HepG2 (cell line): ENCODE measurements around the gene CCDC157. TPM values are rescaled to one million over a fixed set of nuclear protein-coding genes. Genes with fewer than 3 reads are reported as not detected.

Experiments used
- HMG20B ChIP-seq: conservative IDR thresholded peaks from 2 replicates; pipeline ENCODE4 v1.6.1; 2016; ENCODE audit warnings: missing genetic modification reagents, missing compliant biosample characterization
- HMGXB3 ChIP-seq: sonication (generic); formaldehyde crosslinking; IDR thresholded peaks from 2 replicates; pipeline ENCODE4 v1.4.0; 2020; ENCODE audit warnings: missing genetic modification reagents, borderline replicate concordance
- NR1H2 ChIP-seq: sonication (generic); formaldehyde crosslinking; IDR thresholded peaks from 2 replicates; pipeline ENCODE4 v1.8.1; 2022; ENCODE audit warnings: low read depth, missing genetic modification reagents, borderline replicate concordance
- PRMT3 ChIP-seq: sonication (generic); formaldehyde crosslinking; IDR thresholded peaks from 2 replicates; pipeline ENCODE4 v1.8.1; 2022; ENCODE audit warnings: low read depth, mild to moderate bottlenecking, moderate library complexity, missing genetic modification reagents, borderline replicate concordance
- RXRB ChIP-seq: IDR thresholded peaks from 2 replicates; pipeline ENCODE4 v1.6.1; 2016; ENCODE audit warnings: borderline replicate concordance, missing genetic modification reagents, missing compliant biosample characterization
- ZBTB39 ChIP-seq: sonication (generic); formaldehyde crosslinking; IDR thresholded peaks from 2 replicates; pipeline ENCODE4 v1.5.0; 2020; ENCODE audit warnings: missing genetic modification reagents
- ZBTB43 ChIP-seq: sonication (generic); formaldehyde crosslinking; conservative IDR thresholded peaks from 2 replicates; pipeline ENCODE4 v1.4.0; 2020; ENCODE audit warnings: missing genetic modification reagents
- ZNF143 ChIP-seq: sonication (generic); formaldehyde crosslinking; IDR thresholded peaks from 2 replicates; pipeline ENCODE4 v1.4.0; 2020; ENCODE audit warnings: missing genetic modification reagents
- ZNF546 ChIP-seq: sonication (generic); formaldehyde crosslinking; conservative IDR thresholded peaks from 2 replicates; pipeline ENCODE4 v1.8.1; 2023; ENCODE audit warnings: mild to moderate bottlenecking, missing genetic modification reagents
- ZNF747 ChIP-seq: sonication (generic); formaldehyde crosslinking; IDR thresholded peaks from 2 replicates; pipeline ENCODE4 v1.8.1; 2023; ENCODE audit warnings: missing genetic modification reagents, mild to moderate bottlenecking, borderline replicate concordance
- ZSCAN29 ChIP-seq: sonication (generic); formaldehyde crosslinking; conservative IDR thresholded peaks from 2 replicates; pipeline ENCODE4 v1.4.0; 2020; ENCODE audit warnings: mild to moderate bottlenecking, missing genetic modification reagents
- polyA plus RNA-seq, 8 experiments: library from polyadenylated mRNA; depleted of rRNA in 3 of 8; stranded (reverse) in 7 of 8; unstranded in 1 of 8; fragments of >200 nt; fragmentation: Illumina TruSeq in 4 of 8; extraction: Trizol in 4 of 8; gene quantifications; 2 replicates each; pipeline versions ENCODE4 v1.2.1 to v1.2.3, GENCODE V29; 2011 to 2016; ENCODE audit warnings: low read depth in 4 of 8, missing spikeins in 1 of 8, mixed read lengths in 1 of 8; ENCODE audit not compliant: insufficient read depth in 1 of 8
- total RNA-seq, 5 experiments: library from RNA; depleted of rRNA; stranded (reverse); fragments of >200 nt; fragmentation: Illumina TruSeq; extraction: Trizol; gene quantifications; 2 replicates each; pipeline ENCODE4 v1.2.3, GENCODE V29; 2016; ENCODE audit warnings: low read depth in 1 of 5
- TF ChIP-seq, protein P1 (sequence below), 2 experiments: sonication (generic) in 1 of 2; formaldehyde crosslinking in 1 of 2; IDR thresholded peaks; 2 replicates each; pipeline versions ENCODE4 v1.4.0 to v1.6.1; 2016 to 2020; ENCODE audit warnings: borderline replicate concordance in 1 of 2, low read depth in 1 of 2, mild to moderate bottlenecking in 1 of 2, missing genetic modification reagents in 1 of 2
- TF ChIP-seq, protein P2 (sequence below): IDR thresholded peaks from 2 replicates; pipeline ENCODE4 v1.6.1; 2016; ENCODE audit warnings: low read depth

Gene CCDC157
- total and polyA plus RNA-seq, 2 of the 13 experiments (the other 11 are each of a cell fraction or from before 2014, with no cell fraction given) = 1.4 to 1.6 TPM

DNA sequence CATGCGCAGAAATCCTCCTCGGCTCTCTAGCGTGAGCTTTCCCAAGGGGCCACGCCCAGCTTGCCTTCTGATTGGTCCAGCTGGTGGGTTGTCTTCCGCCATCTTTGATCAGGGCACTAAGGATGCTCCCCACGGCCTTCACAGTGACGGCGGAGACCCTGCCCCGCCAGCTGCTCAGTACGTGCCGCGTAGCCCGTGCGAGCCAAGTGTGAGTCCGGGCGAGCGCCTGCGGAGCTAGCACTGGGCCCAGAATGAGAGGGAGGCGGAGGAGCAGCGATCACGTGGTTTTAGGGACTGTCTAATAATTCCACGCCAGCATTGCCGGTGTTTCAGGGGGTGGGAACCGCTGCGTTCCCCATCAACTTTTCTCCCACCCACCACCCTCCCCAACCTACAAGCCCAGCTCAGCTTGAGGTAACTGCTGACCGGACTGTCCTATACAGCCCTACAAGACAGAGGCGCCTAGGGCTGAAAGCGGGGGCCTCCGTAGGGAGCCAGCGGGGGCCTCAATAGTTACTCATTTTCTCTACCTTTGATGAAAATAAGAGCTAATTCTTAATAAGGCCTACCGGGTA, 67.2 kb downstream of the CCDC157 start (continued):
- TF ChIP-seq ZBTB39 (CRISPR knock-in tag) (no peak; the same call in none of the 2 replicates), ZSCAN29 (0 out of 2 replicates have a peak, but pooled peaks have one; percentile 60), HMGXB3 (CRISPR knock-in tag) (peak; percentile 80; the same call in 1 of the 2 replicates), ZNF143 (CRISPR knock-in tag) (no peak; the same call in none of the 2 replicates), NR1H2 (CRISPR knock-in tag) (no peak), ZNF546 (CRISPR knock-in tag) (no peak), PRMT3 (CRISPR knock-in tag) (no peak), ZNF747 (CRISPR knock-in tag) (peak; percentile 54; the same call in 1 of the 2 replicates), HMG20B (CRISPR knock-in tag) (0 out of 2 replicates have a peak, but pooled peaks have one; percentile 24), RXRB (CRISPR knock-in tag) (peak; percentile 60; the same call in 1 of the 2 replicates), ZBTB43 (peak; percentile 46; the same call in 1 of the 2 replicates)
- TF ChIP-seq, protein P1, sequence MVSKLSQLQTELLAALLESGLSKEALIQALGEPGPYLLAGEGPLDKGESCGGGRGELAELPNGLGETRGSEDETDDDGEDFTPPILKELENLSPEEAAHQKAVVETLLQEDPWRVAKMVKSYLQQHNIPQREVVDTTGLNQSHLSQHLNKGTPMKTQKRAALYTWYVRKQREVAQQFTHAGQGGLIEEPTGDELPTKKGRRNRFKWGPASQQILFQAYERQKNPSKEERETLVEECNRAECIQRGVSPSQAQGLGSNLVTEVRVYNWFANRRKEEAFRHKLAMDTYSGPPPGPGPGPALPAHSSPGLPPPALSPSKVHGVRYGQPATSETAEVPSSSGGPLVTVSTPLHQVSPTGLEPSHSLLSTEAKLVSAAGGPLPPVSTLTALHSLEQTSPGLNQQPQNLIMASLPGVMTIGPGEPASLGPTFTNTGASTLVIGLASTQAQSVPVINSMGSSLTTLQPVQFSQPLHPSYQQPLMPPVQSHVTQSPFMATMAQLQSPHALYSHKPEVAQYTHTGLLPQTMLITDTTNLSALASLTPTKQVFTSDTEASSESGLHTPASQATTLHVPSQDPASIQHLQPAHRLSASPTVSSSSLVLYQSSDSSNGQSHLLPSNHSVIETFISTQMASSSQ (IDR thresholded peaks at IDR 0.05; ENCODE audit: low read depth) = peak; percentile 32; the same call in 1 of the 2 replicates
- TF ChIP-seq, protein P1 (CRISPR knock-in tag; IDR thresholded peaks at IDR 0.05; ENCODE audit: borderline replicate concordance) = peak; percentile 52; the same call in 1 of the 2 replicates
- TF ChIP-seq, protein P2, sequence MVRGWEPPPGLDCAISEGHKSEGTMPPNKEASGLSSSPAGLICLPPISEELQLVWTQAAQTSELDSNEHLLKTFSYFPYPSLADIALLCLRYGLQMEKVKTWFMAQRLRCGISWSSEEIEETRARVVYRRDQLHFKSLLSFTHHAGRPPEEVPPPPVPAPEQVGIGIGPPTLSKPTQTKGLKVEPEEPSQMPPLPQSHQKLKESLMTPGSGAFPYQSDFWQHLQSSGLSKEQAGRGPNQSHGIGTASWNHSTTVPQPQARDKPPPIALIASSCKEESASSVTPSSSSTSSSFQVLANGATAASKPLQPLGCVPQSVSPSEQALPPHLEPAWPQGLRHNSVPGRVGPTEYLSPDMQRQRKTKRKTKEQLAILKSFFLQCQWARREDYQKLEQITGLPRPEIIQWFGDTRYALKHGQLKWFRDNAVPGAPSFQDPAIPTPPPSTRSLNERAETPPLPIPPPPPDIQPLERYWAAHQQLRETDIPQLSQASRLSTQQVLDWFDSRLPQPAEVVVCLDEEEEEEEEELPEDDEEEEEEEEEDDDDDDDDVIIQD (CRISPR knock-in tag) = peak; percentile 41; the same call in 1 of the 2 replicates
